Small intestine (tissue), 7 donors: ENCODE measurements around the gene ACADS. TPM values are rescaled to one million over a fixed set of nuclear protein-coding genes. Genes with fewer than 3 reads are reported as not detected.
A peak's percentile ranks its signal among the peaks of the same experiment; 100 is the strongest.

Experiments
- DNase-seq, 2 donors: peaks; one replicate each; pipeline versions ENCODE4 v3.0.0 to v3.0.0-alpha.2; 2013
- FAIRE-seq: peaks from 2 replicates; lab custom pipeline; 2012; peaks lifted over from hg19 to GRCh38; lab: Jason Lieb, UNC
- H3K27ac ChIP-seq, 3 donors: one replicate each; pipeline ENCODE4 v1.5.1; 2013; ENCODE audit warnings: low read length in 2 of 3, mild to moderate bottlenecking in 2 of 3, control low read depth in 1 of 3, inconsistent platforms in 1 of 3, low read depth in 1 of 3, moderate library complexity in 1 of 3
- H3K27me3 ChIP-seq, 3 donors: one replicate each; pipeline ENCODE4 v1.6.1; 2013; ENCODE audit warnings: low read length in 3 of 3, inconsistent platforms in 1 of 3; ENCODE audit not compliant: control insufficient read depth in 3 of 3, insufficient read depth in 3 of 3
- H3K36me3 ChIP-seq, 3 donors: one replicate each; pipeline ENCODE4 v1.6.1; 2013; ENCODE audit warnings: low read length in 3 of 3, inconsistent platforms in 1 of 3, low read depth in 1 of 3, mild to moderate bottlenecking in 1 of 3, moderate library complexity in 1 of 3; ENCODE audit not compliant: control insufficient read depth in 3 of 3, insufficient read depth in 2 of 3
- H3K4me1 ChIP-seq, 3 donors: one replicate each; pipeline ENCODE4 v1.6.1; 2013; ENCODE audit warnings: low read length in 2 of 3, inconsistent platforms in 1 of 3, low read depth in 1 of 3, mild to moderate bottlenecking in 1 of 3, moderate library complexity in 1 of 3; ENCODE audit not compliant: control insufficient read depth in 3 of 3, insufficient read depth in 2 of 3
- H3K4me3 ChIP-seq, 3 donors: one replicate each; pipeline ENCODE4 v1.5.1; 2013; ENCODE audit warnings: low read length in 3 of 3, control low read depth in 1 of 3, inconsistent platforms in 1 of 3, low read depth in 1 of 3, mild to moderate bottlenecking in 1 of 3, moderate library complexity in 1 of 3
- H3K9me3 ChIP-seq, 2 donors: one replicate each; pipeline ENCODE4 v1.6.1; 2013; ENCODE audit warnings: low read depth in 1 of 2, low read length in 1 of 2; ENCODE audit not compliant: control insufficient read depth in 2 of 2, insufficient read depth in 1 of 2
- WGBS, 3 donors: extraction: QIAGEN DNeasy Blood & Tissue Kit; methylation state at CpG; one replicate each; pipeline ENCODE4 v1.1.7; 2013; 5-methylcytosine and 5-hydroxymethylcytosine counted together
- polyA plus RNA-seq, 4 donors: library from polyadenylated mRNA; stranded (reverse) in 3 of 4; unstranded in 1 of 4; fragments of 200-250 nt in 3 of 4; fragments of 120-200 nt in 1 of 4; gene quantifications; one replicate each; pipeline versions ENCODE4 v1.2.1 to v1.2.3, GENCODE V29; 2013
- donor health status: healthy with polysubstance abuse.
- donor health status: control.
- donor health status: control.
- donor health status: Bipolar disorder and iron deficiency.
- donor health status: healthy.

The ACADS gene
- polyA plus RNA-seq, 4 donors, result 65.3 to 359 (median 185) TPM

DNA sequence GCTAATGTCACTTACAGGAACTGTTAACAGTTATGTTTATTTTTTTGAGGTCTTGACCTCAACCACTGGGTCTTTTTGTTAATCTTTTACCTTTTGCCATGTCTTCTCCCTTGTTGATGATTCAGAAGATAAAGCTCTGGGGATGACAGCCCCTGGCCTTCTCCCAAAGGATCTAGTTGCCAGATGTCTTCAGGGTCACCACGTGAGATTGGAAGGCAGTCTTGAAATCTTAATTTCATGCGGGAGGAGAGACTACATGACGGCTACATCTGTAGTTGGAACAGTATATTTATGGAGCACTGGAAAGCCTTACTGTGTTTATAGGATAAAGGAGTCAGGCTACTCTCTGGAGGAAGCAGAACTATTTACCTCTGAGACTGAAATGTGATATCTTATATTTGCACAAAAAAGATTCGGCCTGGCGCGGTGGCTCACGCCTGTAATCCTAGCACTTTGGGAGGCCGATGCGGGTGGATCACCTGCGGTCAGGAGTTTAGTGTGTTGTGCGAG, 33.0 kb upstream of the ACADS start:
- Histone ChIP-seq H3K4me3 (no peak overlapping the region), H3K36me3 (peaks cover 15 to 43% (median 23%) of the 10 kb centered on the region in 3 donors), H3K9me3 (no peaks in the 10 kb centered on the region), H3K27ac (peak overlapping the region in 2 of 3 donors; percentile 4 to 31), H3K4me1 (peaks cover 15 to 64% (median 16%) of the 10 kb centered on the region in 3 donors), H3K27me3 (no peaks in the 10 kb centered on the region)
- FAIRE-seq, result no peak
- DNase-seq, result peak in 1 of 2 donors; percentile 26
- 24 to 46% (median 42%) methylated on average over 11 of the region's 11 CpGs for WGBS, 3 donors

- WGBS, 3 donors, result 68 to 80% (median 69%) methylated on average over 4 of the region's 4 CpGs
- Histone ChIP-seq H3K27ac (no peak overlapping the region), H3K4me1 (peaks cover 15 to 64% (median 16%) of the 10 kb centered on the region in 3 donors), H3K36me3 (peaks cover 16 to 56% (median 31%) of the 10 kb centered on the region in 3 donors), H3K9me3 (no peaks in the 10 kb centered on the region), H3K4me3 (no peak overlapping the region), H3K27me3 (no peaks in the 10 kb centered on the region)
- no peak for DNase-seq
- FAIRE-seq, result no peak
These were observed 31.8 kb upstream of the ACADS start for GRCh38 chr12:120693848-120694247.

- DNase-seq (peak; percentile 47 to 66), FAIRE-seq (no peak)
- no peaks in the 10 kb centered on the region for H3K9me3 ChIP-seq
- no peak overlapping the region for H3K4me3 ChIP-seq
- H3K27ac ChIP-seq, result peak overlapping the region; percentile 2 to 43 (median 36)
- peaks cover 21 to 79% (median 37%) of the 10 kb centered on the region in 3 donors for H3K36me3 ChIP-seq
- WGBS, 3 donors, result 20 to 51% (median 34%) methylated on average over 6 of the region's 6 CpGs
- H3K27me3 ChIP-seq, result no peaks in the 10 kb centered on the region
- H3K4me1 ChIP-seq, result peaks cover 7 to 38% (median 8%) of the 10 kb centered on the region in 3 donors
These were observed 29.0 kb upstream of the ACADS start for GRCh38 chr12:120696626-120697025.

- no peak overlapping the region for H3K4me3 ChIP-seq
- DNase-seq, result no peak
- no peaks in the 10 kb centered on the region for H3K27me3 ChIP-seq
- H3K36me3 ChIP-seq, result peaks cover 21 to 83% (median 40%) of the 10 kb centered on the region in 3 donors
- H3K4me1 ChIP-seq, result peaks cover 5 to 32% (median 7%) of the 10 kb centered on the region in 3 donors
- no peaks in the 10 kb centered on the region for H3K9me3 ChIP-seq
- no peak overlapping the region for H3K27ac ChIP-seq
- WGBS, 3 donors, result 42 to 85% (median 57%) methylated on average over 1 of the region's 1 CpG
- no peak for FAIRE-seq
These were observed 28.3 kb upstream of the ACADS start for GRCh38 chr12:120697344-120697743.

GRCh38 chr12:120698665-120699064, 27.0 kb upstream of the ACADS start:
- Histone ChIP-seq H3K4me3 (no peak overlapping the region), H3K27me3 (no peaks in the 10 kb centered on the region), H3K9me3 (no peaks in the 10 kb centered on the region), H3K4me1 (peaks cover 2 to 23% (median 3%) of the 10 kb centered on the region in 3 donors), H3K27ac (peak overlapping the region in 1 of 3 donors; percentile 62), H3K36me3 (peaks cover 19 to 87% (median 40%) of the 10 kb centered on the region in 3 donors)
- FAIRE-seq, result no peak
- no peak for DNase-seq
- 86 to 94% (median 90%) methylated on average over 3 of the region's 3 CpGs for WGBS, 3 donors

DNA sequence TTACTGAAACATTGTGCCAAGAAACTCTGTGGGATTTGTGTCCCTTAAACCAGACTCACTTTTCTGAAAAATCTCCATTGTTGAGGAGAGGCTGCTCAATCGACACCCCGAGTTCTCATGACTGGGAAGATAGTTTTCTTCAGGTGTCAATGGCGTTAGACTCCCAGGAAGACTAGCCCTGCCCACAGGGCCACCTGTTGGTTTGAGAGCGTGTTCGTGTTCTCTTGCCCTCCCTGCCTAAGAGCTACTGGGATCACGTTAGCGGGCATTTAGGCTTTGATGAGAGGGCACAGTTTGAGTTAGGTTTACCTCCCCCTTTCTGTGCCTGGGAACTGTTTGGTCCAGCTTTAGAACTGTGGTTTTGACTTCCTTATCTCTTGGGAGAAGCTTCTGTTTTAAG, 26.1 kb upstream of the ACADS start:
- Histone ChIP-seq H3K4me3 (no peak overlapping the region), H3K4me1 (peaks cover 2 to 23% (median 3%) of the 10 kb centered on the region in 3 donors), H3K9me3 (no peaks in the 10 kb centered on the region), H3K36me3 (peaks cover 19 to 84% (median 38%) of the 10 kb centered on the region in 3 donors), H3K27ac (peak overlapping the region in 1 of 3 donors; percentile 48), H3K27me3 (no peaks in the 10 kb centered on the region)
- FAIRE-seq, result no peak
- WGBS, 3 donors, result 72 to 83% (median 79%) methylated on average over 7 of the region's 7 CpGs
- no peak for DNase-seq

- 94 to 96% (median 94%) methylated on average over 5 of the region's 5 CpGs for WGBS, 3 donors
- peaks cover 14 to 83% (median 32%) of the 10 kb centered on the region in 3 donors for H3K36me3 ChIP-seq
These were observed 24.7 kb upstream of the ACADS start for GRCh38 chr12:120700886-120701285.

GRCh38 chr12:120702637-120703036, 23.0 kb upstream of the ACADS start:
- Histone ChIP-seq H3K27ac (peak overlapping the region in 1 of 3 donors; percentile 21), H3K4me1 (no peaks in the 10 kb centered on the region), H3K4me3 (no peak overlapping the region), H3K27me3 (no peaks in the 10 kb centered on the region), H3K9me3 (no peaks in the 10 kb centered on the region), H3K36me3 (peaks cover 6 to 76% (median 16%) of the 10 kb centered on the region in 3 donors)
- DNase-seq (peak in 1 of 2 donors; percentile 45), FAIRE-seq (no peak)
- 71 to 84% (median 75%) methylated on average over 1 of the region's 1 CpG for WGBS, 3 donors

More at GRCh38 chr12:120700886-120701285, 24.7 kb upstream of the ACADS start:
- H3K4me1 ChIP-seq, result peaks cover 2 to 17% (median 3%) of the 10 kb centered on the region in 3 donors
- FAIRE-seq, result no peak
- no peak overlapping the region for H3K27ac ChIP-seq
- H3K4me3 ChIP-seq, result no peak overlapping the region
- H3K9me3 ChIP-seq, result no peaks in the 10 kb centered on the region
- no peak for DNase-seq
- no peaks in the 10 kb centered on the region for H3K27me3 ChIP-seq
